Ishikawa (cell line): ENCODE data around the gene PVR.

ENCODE experiments used
- CREB1 ChIP-seq: IDR thresholded peaks from 2 replicates; pipeline ENCODE4 v1.6.1; 2012; ENCODE audit warnings: low read depth
- EGR1 ChIP-seq: IDR thresholded peaks from 2 replicates; pipeline ENCODE4 v1.6.1; 2012
- FOXM1 ChIP-seq: IDR thresholded peaks from 2 replicates; pipeline ENCODE4 v1.6.1; 2012; ENCODE audit warnings: low read depth, borderline replicate concordance
- MAX ChIP-seq: IDR thresholded peaks from 2 replicates; pipeline ENCODE4 v1.6.1; 2012
- RAD21 ChIP-seq: IDR thresholded peaks from 2 replicates; pipeline ENCODE4 v1.6.1; 2012; ENCODE audit warnings: low read depth
- TAF1 ChIP-seq: IDR thresholded peaks from 2 replicates; pipeline ENCODE4 v1.6.1; 2012; ENCODE audit warnings: low read depth, mild to moderate bottlenecking
- TCF12 ChIP-seq: IDR thresholded peaks from 2 replicates; pipeline ENCODE4 v1.6.1; 2012; ENCODE audit warnings: low read depth

GRCh38 chr19:44596428-44597130 is 47.1 kb upstream of the PVR start:
- TF ChIP-seq CREB1: no peak
- no peak for TF ChIP-seq FOXM1
- no peak for TF ChIP-seq TAF1
- no peak for TF ChIP-seq MAX
- no peak for TF ChIP-seq RAD21
- no peak for TF ChIP-seq EGR1
- TF ChIP-seq TCF12: no peak
